Cardiac muscle cell (in vitro differentiated cells and primary cell): ENCODE data around the gene TM4SF5. TPM values are rescaled to one million over a fixed set of nuclear protein-coding genes. Genes with fewer than 3 reads are reported as not detected.

ENCODE experiments used
- DNase-seq, 2 donors: peaks; one replicate each; pipeline versions ENCODE4 v3.0.0 to v3.0.0-alpha.2; 2010 to 2017; ENCODE audit warnings: low read depth in 1 of 2, low spot score in 1 of 2
- H3K27ac ChIP-seq: fragments of 200-600 bp; sonication (generic); 2 replicates; pipeline ENCODE4 v1.5.1; 2016
- H3K27me3 ChIP-seq: fragments of 200-600 bp; sonication (generic); 2 replicates; pipeline ENCODE4 v1.6.0; 2016; ENCODE audit warnings: control low read depth
- H3K36me3 ChIP-seq: fragments of 200-600 bp; sonication (generic); 2 replicates; pipeline ENCODE4 v1.5.1; 2016; ENCODE audit warnings: control low read depth
- H3K4me1 ChIP-seq: fragments of 200-600 bp; sonication (generic); 2 replicates; pipeline ENCODE4 v1.8.1; 2017; ENCODE audit warnings: low read depth, mild to moderate bottlenecking, mixed run types
- H3K4me3 ChIP-seq: fragments of 200-600 bp; sonication (generic); 2 replicates; pipeline ENCODE4 v1.5.1; 2016; ENCODE audit warnings: mild to moderate bottlenecking
- H3K9me3 ChIP-seq: fragments of 200-600 bp; sonication (generic); 2 replicates; pipeline ENCODE4 v1.5.1; 2017; ENCODE audit warnings: low read depth, mild to moderate bottlenecking, control low read depth
- CTCF ChIP-seq: IDR thresholded peaks from 2 replicates; pipeline ENCODE4 v1.5.1; 2012; ENCODE audit warnings: low read depth, mild to moderate bottlenecking, low read length
- polyA plus RNA-seq: library from polyadenylated mRNA; unstranded; fragments of >200 nt; fragmentation: Nextera tagmentation; extraction: Ambion mirVana; gene quantifications from 2 replicates; pipeline ENCODE4 v1.2.1, GENCODE V29; 2016
- total RNA-seq: library from RNA; depleted of rRNA; stranded (reverse); fragments of >200 nt; gene quantifications from 2 replicates; pipeline ENCODE4 v1.2.3, GENCODE V29; 2016

Gene TM4SF5
- total and polyA plus RNA-seq, 2 experiments from 2014 or later = not detected

GRCh38 chr17:4766201-4766600, 5.5 kb upstream of the TM4SF5 start:
- no peak for DNase-seq
- H3K9me3 ChIP-seq = no peaks in the 10 kb centered on the region
- no peaks in the 10 kb centered on the region for H3K27me3 ChIP-seq
- TF ChIP-seq CTCF = no peak
- H3K4me1 ChIP-seq = no peaks in the 10 kb centered on the region
- no peak overlapping the region for H3K4me3 ChIP-seq
- no peak overlapping the region for H3K27ac ChIP-seq
- H3K36me3 ChIP-seq = no peaks in the 10 kb centered on the region

GRCh38 chr17:4766723-4767122, 5.0 kb upstream of the TM4SF5 start:
- H3K4me3 ChIP-seq = no peak overlapping the region
- no peak for TF ChIP-seq CTCF

GRCh38 chr17:4768298-4768697, 3.4 kb upstream of the TM4SF5 start:
- no peak for TF ChIP-seq CTCF
- no peaks in the 10 kb centered on the region for H3K36me3 ChIP-seq
- no peak for DNase-seq

More at GRCh38 chr17:4766723-4767122, 5.0 kb upstream of the TM4SF5 start:
- no peak for DNase-seq
- no peaks in the 10 kb centered on the region for H3K9me3 ChIP-seq
- H3K27ac ChIP-seq = no peak overlapping the region
- no peaks in the 10 kb centered on the region for H3K36me3 ChIP-seq
- H3K4me1 ChIP-seq = no peaks in the 10 kb centered on the region
- H3K27me3 ChIP-seq = no peaks in the 10 kb centered on the region

GRCh38 chr17:4769628-4770027, 2.1 kb upstream of the TM4SF5 start:
- no peaks in the 10 kb centered on the region for H3K4me1 ChIP-seq
- H3K9me3 ChIP-seq = no peaks in the 10 kb centered on the region
- no peak for DNase-seq
- no peak for TF ChIP-seq CTCF
- H3K27ac ChIP-seq = no peak overlapping the region
- H3K36me3 ChIP-seq = no peaks in the 10 kb centered on the region
- no peaks in the 10 kb centered on the region for H3K27me3 ChIP-seq
- H3K4me3 ChIP-seq = no peak overlapping the region

More at GRCh38 chr17:4768298-4768697, 3.4 kb upstream of the TM4SF5 start:
- no peak overlapping the region for H3K27ac ChIP-seq
- no peaks in the 10 kb centered on the region for H3K4me1 ChIP-seq
- no peaks in the 10 kb centered on the region for H3K9me3 ChIP-seq
- no peak overlapping the region for H3K4me3 ChIP-seq
- no peaks in the 10 kb centered on the region for H3K27me3 ChIP-seq

- DNase-seq = no peak
- Histone ChIP-seq H3K4me3 (no peak overlapping the region), H3K4me1 (no peaks in the 10 kb centered on the region), H3K27ac (no peak overlapping the region), H3K9me3 (no peaks in the 10 kb centered on the region), H3K27me3 (no peaks in the 10 kb centered on the region), H3K36me3 (no peaks in the 10 kb centered on the region)
- TF ChIP-seq CTCF = no peak
These were observed 538 bp downstream of the TM4SF5 start for GRCh38 chr17:4772235-4772613.
